Esophagus (tissue), 2 donors: ENCODE results near the gene CGA. TPM values are rescaled to one million over a fixed set of nuclear protein-coding genes. Genes with fewer than 3 reads are reported as not detected.

Source experiments
- H3K27ac ChIP-seq, 2 donors: one replicate each; pipeline ENCODE4 v1.5.1; 2013; ENCODE audit warnings: low read depth in 2 of 2, mild to moderate bottlenecking in 2 of 2, inconsistent platforms in 1 of 2, low read length in 1 of 2, moderate library complexity in 1 of 2
- H3K27me3 ChIP-seq, 2 donors: one replicate each; pipeline ENCODE4 v1.6.1; 2013; ENCODE audit warnings: low read length in 2 of 2, control low read depth in 1 of 2, mild to moderate bottlenecking in 1 of 2; ENCODE audit not compliant: insufficient read depth in 2 of 2, control insufficient read depth in 1 of 2
- H3K36me3 ChIP-seq, 2 donors: one replicate each; pipeline ENCODE4 v1.6.1; 2013; ENCODE audit warnings: low read length in 1 of 2; ENCODE audit not compliant: control insufficient read depth in 2 of 2, insufficient read depth in 2 of 2
- H3K4me1 ChIP-seq, 2 donors: one replicate each; pipeline ENCODE4 v1.6.1; 2013; ENCODE audit warnings: low read length in 1 of 2; ENCODE audit not compliant: control insufficient read depth in 2 of 2, insufficient read depth in 2 of 2
- H3K4me3 ChIP-seq, 2 donors: one replicate each; pipeline ENCODE4 v1.5.1; 2013; ENCODE audit warnings: low read length in 2 of 2, mild to moderate bottlenecking in 2 of 2, low read depth in 1 of 2, moderate library complexity in 1 of 2
- H3K9me3 ChIP-seq, 2 donors: one replicate each; pipeline ENCODE4 v1.6.1; 2013; ENCODE audit warnings: mild to moderate bottlenecking in 2 of 2, low read depth in 1 of 2, low read length in 1 of 2, moderate library complexity in 1 of 2; ENCODE audit not compliant: control insufficient read depth in 2 of 2, insufficient read depth in 1 of 2
- WGBS, 2 donors: extraction: QIAGEN DNeasy Blood & Tissue Kit; methylation state at CpG; one replicate each; pipeline ENCODE4 v1.1.7; 2013; 5-methylcytosine and 5-hydroxymethylcytosine counted together
- polyA plus RNA-seq, 2 donors: library from polyadenylated mRNA; stranded (reverse); fragments of 200-250 nt; gene quantifications; one replicate each; pipeline ENCODE4 v1.2.3, GENCODE V29; 2013
- donor health status: healthy with polysubstance abuse.
- donor health status: Bipolar disorder and iron deficiency.

The CGA gene
- polyA plus RNA-seq, 2 donors, result not detected

DNA sequence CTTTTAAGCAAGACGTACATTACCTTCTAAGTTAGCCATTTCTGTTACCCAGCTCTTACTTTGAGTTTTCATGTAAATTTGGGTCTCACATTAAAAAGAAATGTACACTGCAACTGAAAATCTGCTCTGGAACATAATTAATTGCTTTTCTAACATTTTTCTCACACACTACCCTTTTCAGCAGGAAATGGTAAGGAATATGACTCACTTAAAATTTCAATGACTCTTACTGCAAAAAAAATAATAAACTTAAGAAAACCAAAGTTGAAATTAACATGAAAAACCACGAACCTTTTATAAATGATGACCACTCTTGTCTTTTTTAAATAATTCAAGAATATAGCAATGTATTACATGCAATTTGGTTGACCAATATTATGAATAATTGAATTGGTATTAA is 1.3 kb downstream of the CGA start:
- Histone ChIP-seq H3K4me3 (no peak overlapping the region), H3K27me3 (no peaks in the 10 kb centered on the region)
- 51 to 65% methylated on average over 2 of the region's 2 CpGs for WGBS, 2 donors

DNA sequence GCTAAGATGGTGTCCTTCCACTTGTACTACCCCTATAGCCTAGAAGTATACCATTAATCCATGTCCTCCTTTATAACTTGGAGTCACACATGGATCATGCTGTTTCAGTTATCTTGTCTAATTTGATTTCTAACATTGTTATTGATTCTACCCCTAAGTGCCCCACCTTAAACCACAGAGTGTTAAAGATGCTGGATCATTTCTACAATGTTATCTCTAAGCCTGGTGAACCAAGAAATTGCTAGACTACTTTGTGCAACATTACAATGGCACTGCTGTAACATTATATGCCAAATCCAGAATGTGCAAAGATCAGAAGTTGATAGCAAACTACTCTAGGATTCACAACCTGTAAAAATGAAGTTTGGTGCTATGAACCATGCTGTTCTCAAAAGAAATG is 1.7 kb downstream of the CGA start:
- Histone ChIP-seq H3K4me3 (no peak overlapping the region), H3K27ac (no peak overlapping the region), H3K27me3 (no peaks in the 10 kb centered on the region), H3K9me3 (no peaks in the 10 kb centered on the region), H3K4me1 (no peaks in the 10 kb centered on the region), H3K36me3 (no peaks in the 10 kb centered on the region)

More for the DNA sequence above, 1.3 kb downstream of the CGA start:
- Histone ChIP-seq H3K27ac (no peak overlapping the region), H3K36me3 (no peaks in the 10 kb centered on the region), H3K9me3 (no peaks in the 10 kb centered on the region), H3K4me1 (no peaks in the 10 kb centered on the region)

DNA sequence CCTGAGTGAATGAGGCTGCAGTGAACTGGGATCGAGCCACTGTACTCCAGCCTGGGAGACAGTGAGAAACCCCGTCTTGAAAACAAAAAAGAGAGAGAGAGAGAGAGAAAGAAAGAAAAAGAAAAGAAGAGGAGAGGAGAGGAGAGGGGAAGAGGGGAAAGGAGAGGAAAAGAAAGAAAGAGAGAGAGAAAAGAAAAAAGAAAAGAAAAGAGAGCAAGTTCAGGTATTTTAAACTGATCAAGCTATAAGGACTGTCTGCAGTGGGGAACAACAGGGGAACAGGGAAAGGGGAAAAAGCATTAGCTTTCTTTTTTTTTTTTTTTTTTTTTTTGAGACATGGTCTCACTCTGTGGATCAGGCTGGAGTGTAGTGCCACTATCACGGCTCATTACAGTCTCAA is 2.5 kb downstream of the CGA start:
- 71 to 72% methylated on average over 3 of the region's 3 CpGs for WGBS, 2 donors
- Histone ChIP-seq H3K9me3 (no peaks in the 10 kb centered on the region), H3K4me3 (no peak overlapping the region), H3K4me1 (no peaks in the 10 kb centered on the region), H3K27ac (no peak overlapping the region), H3K36me3 (no peaks in the 10 kb centered on the region), H3K27me3 (no peaks in the 10 kb centered on the region)

DNA sequence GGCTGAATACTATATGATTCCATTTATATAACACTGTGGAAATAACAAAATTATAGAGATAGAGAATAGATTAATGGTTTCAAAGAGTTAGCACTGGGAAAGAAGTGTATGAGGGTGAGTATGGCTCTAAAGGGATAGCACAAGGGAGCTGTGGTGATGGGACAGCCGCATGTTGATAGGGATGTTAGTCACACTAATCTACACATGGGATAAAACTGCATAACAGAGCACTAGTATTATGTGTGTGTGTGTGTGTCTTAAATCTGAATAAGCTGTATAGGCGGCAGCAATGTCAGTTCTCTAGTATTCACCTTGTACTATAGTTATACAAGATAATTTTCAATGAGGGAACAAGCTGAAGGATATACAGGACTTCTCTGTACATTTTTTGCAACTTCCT is 5.8 kb downstream of the CGA start:
- H3K27ac ChIP-seq, result no peak overlapping the region
- H3K4me1 ChIP-seq, result no peaks in the 10 kb centered on the region
- H3K27me3 ChIP-seq, result no peaks in the 10 kb centered on the region
- no peaks in the 10 kb centered on the region for H3K36me3 ChIP-seq
- no peak overlapping the region for H3K4me3 ChIP-seq
- no peaks in the 10 kb centered on the region for H3K9me3 ChIP-seq
- 86 to 90% methylated on average over 2 of the region's 2 CpGs for WGBS, 2 donors

DNA sequence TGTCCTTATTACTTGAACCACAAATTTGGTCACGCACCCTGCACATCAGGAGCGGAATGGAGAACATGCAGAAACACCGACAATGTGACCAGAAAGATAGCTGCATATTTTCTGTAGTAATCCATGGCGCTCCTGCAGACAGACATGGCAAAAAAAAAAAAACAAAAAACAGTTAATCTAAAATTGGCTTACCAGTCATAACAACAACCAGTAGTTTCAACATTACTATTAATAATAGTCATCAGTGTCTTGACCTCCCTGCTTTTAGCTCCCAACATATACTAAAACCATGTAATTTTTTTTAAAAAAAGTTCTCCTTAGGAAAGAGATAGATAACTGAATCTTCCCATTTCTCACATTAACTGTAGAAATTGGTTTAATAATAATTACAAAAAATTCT is 6.8 kb downstream of the CGA start:
- Histone ChIP-seq H3K36me3 (no peaks in the 10 kb centered on the region), H3K4me1 (no peaks in the 10 kb centered on the region), H3K27ac (no peak overlapping the region), H3K9me3 (no peaks in the 10 kb centered on the region), H3K4me3 (no peak overlapping the region), H3K27me3 (no peaks in the 10 kb centered on the region)
- WGBS, 2 donors, result 70 to 77% methylated on average over 4 of the region's 4 CpGs

DNA sequence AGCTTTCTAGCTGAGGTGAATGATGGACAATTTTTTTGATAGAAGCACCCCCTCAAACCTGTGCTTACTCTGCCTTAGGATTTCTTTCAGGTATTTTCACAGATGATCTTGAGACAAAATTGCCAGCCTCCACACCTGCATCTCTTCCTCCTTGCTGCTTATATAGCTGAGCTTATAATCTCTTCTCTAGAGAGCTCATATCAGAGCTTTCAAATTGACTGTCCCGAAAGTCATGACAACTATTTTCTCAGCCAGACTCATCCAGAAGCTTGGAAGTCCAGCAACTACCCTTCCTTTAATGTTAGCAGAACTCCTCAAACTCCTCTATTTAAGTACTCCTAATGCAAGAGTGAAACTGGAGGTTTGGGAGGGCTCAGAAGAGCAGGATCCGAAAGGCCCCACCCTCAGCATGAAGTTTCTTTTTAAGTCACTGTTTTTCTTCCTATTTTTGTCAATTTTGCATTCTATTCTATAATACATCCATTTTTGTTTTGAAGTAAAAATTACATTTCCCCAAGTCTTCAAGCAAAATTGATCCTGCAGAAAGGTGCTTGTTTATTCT is 12.7 kb downstream of the CGA start:
- H3K9me3 ChIP-seq, result no peaks in the 10 kb centered on the region
- no peaks in the 10 kb centered on the region for H3K27me3 ChIP-seq
- WGBS, 2 donors, result 79 to 80% methylated on average over 2 of the region's 2 CpGs
- H3K36me3 ChIP-seq, result no peaks in the 10 kb centered on the region
- no peak overlapping the region for H3K27ac ChIP-seq
- no peak overlapping the region for H3K4me3 ChIP-seq
- no peaks in the 10 kb centered on the region for H3K4me1 ChIP-seq

DNA sequence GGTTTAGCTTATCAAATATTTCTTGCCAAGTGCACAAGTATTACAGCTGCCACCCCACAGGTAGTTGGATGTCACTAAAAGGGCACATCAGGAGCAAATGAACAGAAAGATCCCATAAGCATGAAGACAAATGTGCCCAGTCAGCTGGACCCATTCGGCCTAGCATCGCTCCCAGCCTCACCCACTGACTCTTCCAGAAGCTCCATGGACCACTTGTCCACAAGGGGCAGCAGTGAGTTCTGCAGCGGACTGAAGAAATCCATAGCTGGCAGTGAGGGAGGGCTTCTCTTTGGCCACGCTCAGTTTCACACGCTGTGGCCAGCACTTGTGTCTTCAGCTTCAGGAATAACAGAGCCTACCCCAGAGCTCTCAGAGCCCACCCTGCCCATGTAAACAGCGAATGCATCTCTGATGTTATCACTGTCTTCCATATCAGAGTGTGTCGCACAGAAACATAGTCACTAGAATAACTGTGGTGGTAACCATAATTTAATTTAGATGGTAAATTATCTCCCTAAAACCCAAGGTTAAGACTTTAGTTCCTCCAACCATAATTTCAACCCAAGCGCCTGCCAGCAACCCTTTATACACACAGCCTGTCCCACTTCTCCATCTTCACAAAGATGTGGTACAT is 15.8 kb downstream of the CGA start:
- Histone ChIP-seq H3K4me1 (no peaks in the 10 kb centered on the region), H3K27me3 (no peaks in the 10 kb centered on the region), H3K36me3 (no peaks in the 10 kb centered on the region), H3K27ac (no peak overlapping the region), H3K4me3 (no peak overlapping the region), H3K9me3 (no peaks in the 10 kb centered on the region)
- 40 to 43% methylated on average over 8 of the region's 8 CpGs for WGBS, 2 donors

DNA sequence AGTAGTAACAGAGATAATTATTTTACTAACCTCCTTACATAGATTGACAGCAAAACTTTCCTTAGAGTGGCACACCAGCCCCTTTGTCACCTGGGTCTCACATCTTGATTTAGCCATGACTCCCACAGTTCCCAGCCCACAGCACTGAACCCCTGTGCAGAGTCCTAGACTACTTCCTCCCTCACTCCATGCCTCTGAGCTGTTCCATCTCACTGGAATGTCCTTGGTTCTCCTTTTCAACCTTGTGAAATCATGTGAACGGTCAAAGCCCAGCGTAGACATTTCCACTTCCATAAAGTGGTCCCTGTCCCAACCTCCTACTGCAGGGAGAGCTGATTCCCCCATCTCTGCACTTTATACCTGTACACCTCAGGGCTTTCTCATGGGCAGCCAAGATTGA is 19.7 kb downstream of the CGA start:
- no peaks in the 10 kb centered on the region for H3K9me3 ChIP-seq
- WGBS, 2 donors, result 90 to 94% methylated on average over 2 of the region's 2 CpGs
- no peak overlapping the region for H3K27ac ChIP-seq
- no peak overlapping the region for H3K4me3 ChIP-seq
- no peaks in the 10 kb centered on the region for H3K4me1 ChIP-seq
- no peaks in the 10 kb centered on the region for H3K36me3 ChIP-seq
- no peaks in the 10 kb centered on the region for H3K27me3 ChIP-seq

DNA sequence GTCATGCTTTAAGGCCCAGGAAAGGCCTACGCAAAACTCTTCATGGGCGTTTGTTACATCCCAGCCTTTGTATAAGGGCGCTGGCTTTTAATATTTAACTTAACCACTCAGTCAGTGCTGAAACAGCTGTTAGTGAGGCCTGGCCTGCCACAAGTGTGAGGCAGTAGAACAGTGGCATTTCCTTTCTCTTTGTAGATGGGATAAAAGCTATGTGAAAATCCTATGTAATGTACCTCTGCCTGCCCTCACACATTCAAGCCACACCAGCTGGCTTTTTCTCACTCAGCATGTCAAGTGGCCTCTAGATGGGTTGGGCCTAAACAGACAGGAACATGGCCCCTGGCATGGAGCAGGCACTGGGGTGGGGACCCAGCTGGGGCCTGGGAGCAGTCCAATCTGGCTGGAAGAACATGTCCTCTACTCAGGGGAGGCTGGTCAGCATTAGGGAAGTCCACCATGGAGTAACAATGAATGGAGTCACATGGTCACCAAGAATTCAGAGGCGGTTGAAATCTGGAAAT is 20.7 kb downstream of the CGA start:
- Histone ChIP-seq H3K9me3 (no peaks in the 10 kb centered on the region), H3K36me3 (no peaks in the 10 kb centered on the region), H3K27me3 (no peaks in the 10 kb centered on the region), H3K4me1 (no peaks in the 10 kb centered on the region), H3K4me3 (no peak overlapping the region), H3K27ac (no peak overlapping the region)
- 87 to 90% methylated on average over 4 of the region's 4 CpGs for WGBS, 2 donors

DNA sequence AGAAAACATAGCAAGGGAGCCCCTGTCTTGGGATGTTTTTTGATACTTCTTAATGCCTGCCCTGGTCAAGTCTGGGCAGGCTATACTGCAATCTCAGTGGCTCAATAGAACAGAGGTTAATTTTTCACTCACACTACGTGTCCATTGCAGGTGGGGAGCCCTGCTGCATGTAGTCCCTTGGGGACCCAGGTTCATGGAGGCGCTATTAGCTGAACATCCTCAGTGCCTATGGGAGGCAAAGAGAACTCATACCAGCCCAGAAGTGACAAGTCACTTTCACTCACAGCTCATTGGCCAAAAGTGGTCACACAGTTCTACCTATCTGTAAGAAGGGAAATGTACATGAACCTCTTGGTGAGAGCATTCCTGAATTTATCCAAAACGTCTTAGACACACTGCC is 23.2 kb downstream of the CGA start:
- Histone ChIP-seq H3K4me1 (no peaks in the 10 kb centered on the region), H3K27me3 (no peaks in the 10 kb centered on the region), H3K36me3 (no peaks in the 10 kb centered on the region), H3K9me3 (no peaks in the 10 kb centered on the region), H3K27ac (no peak overlapping the region), H3K4me3 (no peak overlapping the region)
- 56 to 57% methylated on average over 3 of the region's 3 CpGs for WGBS, 2 donors
